H9 (cell line): ENCODE data around the gene SLC30A1. TPM values are rescaled to one million over a fixed set of nuclear protein-coding genes. Genes with fewer than 3 reads are reported as not detected.

Experiments used
- DNase-seq: peaks from one replicate; pipeline ENCODE4 v3.0.0-alpha.2; 2017
- H2AFZ ChIP-seq: one replicate; pipeline ENCODE4 v1.6.1; 2013; ENCODE audit warnings: mild to moderate bottlenecking, low read length, control low read depth, moderate library complexity
- H2AK5ac ChIP-seq: 2 replicates; pipeline ENCODE4 v1.6.1; 2013; ENCODE audit warnings: low read length, control low read depth, mixed read lengths; ENCODE audit not compliant: insufficient read length
- H2BK120ac ChIP-seq: one replicate; pipeline ENCODE4 v1.6.1; 2013; ENCODE audit warnings: low read depth, mild to moderate bottlenecking, low read length, control low read depth, inconsistent platforms; ENCODE audit not compliant: poor library complexity, severe bottlenecking
- H2BK12ac ChIP-seq: 2 replicates; pipeline ENCODE4 v1.6.1; 2013; ENCODE audit warnings: low read length, control low read depth, mixed read lengths, low read depth; ENCODE audit not compliant: insufficient read length
- H2BK15ac ChIP-seq: 2 replicates; pipeline ENCODE4 v1.6.1; 2013; ENCODE audit warnings: low read depth, low read length, control low read depth
- H2BK20ac ChIP-seq: one replicate; pipeline ENCODE4 v1.6.1; 2013; ENCODE audit warnings: low read depth, mild to moderate bottlenecking, low read length, control low read depth, inconsistent platforms; ENCODE audit not compliant: poor library complexity, severe bottlenecking
- H2BK5ac ChIP-seq: 2 replicates; pipeline ENCODE4 v1.6.1; 2013; ENCODE audit warnings: low read length, control low read depth, mixed read lengths; ENCODE audit not compliant: insufficient read length
- H3K14ac ChIP-seq: 2 replicates; pipeline ENCODE4 v1.6.1; 2013; ENCODE audit warnings: low read length, control low read depth; ENCODE audit not compliant: insufficient read depth
- H3K18ac ChIP-seq: 2 replicates; pipeline ENCODE4 v1.6.1; 2013; ENCODE audit warnings: low read depth, mild to moderate bottlenecking, mixed read lengths, low read length, control low read depth; ENCODE audit not compliant: insufficient read length
- H3K23ac ChIP-seq: 2 replicates; pipeline ENCODE4 v1.6.1; 2013; ENCODE audit warnings: low read length, control low read depth, mixed read lengths, low read depth; ENCODE audit not compliant: insufficient read length
- H3K23me2 ChIP-seq: 2 replicates; pipeline ENCODE4 v1.6.1; 2013; ENCODE audit warnings: low read depth, mild to moderate bottlenecking, mixed read lengths, low read length, control low read depth; ENCODE audit not compliant: insufficient read length, poor library complexity, severe bottlenecking
- H3K27ac ChIP-seq: 2 replicates; pipeline ENCODE4 v1.5.1; 2013; ENCODE audit warnings: low read length, control low read depth, mixed read lengths, low read depth; ENCODE audit not compliant: insufficient read length
- H3K27me3 ChIP-seq: 2 replicates; pipeline ENCODE4 v1.6.1; 2013; ENCODE audit warnings: low read length, control low read depth, inconsistent platforms; ENCODE audit not compliant: insufficient read depth
- H3K4ac ChIP-seq: 2 replicates; pipeline ENCODE4 v1.6.1; 2013; ENCODE audit warnings: low read depth, mild to moderate bottlenecking, control low read depth, inconsistent platforms, low read length, moderate library complexity
- H3K4me1 ChIP-seq: 2 replicates; pipeline ENCODE4 v1.6.1; 2013; ENCODE audit warnings: low read length, control low read depth, inconsistent platforms; ENCODE audit not compliant: insufficient read depth
- H3K4me2 ChIP-seq: 2 replicates; pipeline ENCODE4 v1.6.1; 2013; ENCODE audit warnings: low read length, control low read depth, mixed read lengths; ENCODE audit not compliant: insufficient read length, insufficient read depth
- H3K56ac ChIP-seq: 2 replicates; pipeline ENCODE4 v1.6.1; 2013; ENCODE audit warnings: low read depth, mild to moderate bottlenecking, mixed read lengths, low read length, control low read depth; ENCODE audit not compliant: insufficient read length
- H3K79me1 ChIP-seq: 2 replicates; pipeline ENCODE4 v1.6.1; 2013; ENCODE audit warnings: low read depth, mild to moderate bottlenecking, moderate library complexity, low read length, control low read depth, inconsistent platforms; ENCODE audit not compliant: insufficient read depth, poor library complexity, severe bottlenecking
- H3K79me2 ChIP-seq: 2 replicates; pipeline ENCODE4 v1.6.1; 2013; ENCODE audit warnings: low read length, control low read depth, inconsistent platforms; ENCODE audit not compliant: insufficient read depth
- H3K9ac ChIP-seq: 2 replicates; pipeline ENCODE4 v1.6.1; 2013; ENCODE audit warnings: low read length, control low read depth, mixed read lengths; ENCODE audit not compliant: insufficient read length; ENCODE audit errors: extremely low read depth
- H3K9me3 ChIP-seq: one replicate; pipeline ENCODE4 v1.6.1; 2013; ENCODE audit warnings: low read depth, low read length, inconsistent platforms; ENCODE audit not compliant: control insufficient read depth
- H3T11ph ChIP-seq: one replicate; pipeline ENCODE4 v1.6.1; 2013; ENCODE audit warnings: mild to moderate bottlenecking, low read length, control low read depth, inconsistent platforms
- H4K20me1 ChIP-seq: one replicate; pipeline ENCODE4 v1.6.1; 2013; ENCODE audit not compliant: control insufficient read depth, insufficient read length, insufficient read depth
- H4K5ac ChIP-seq: 2 replicates; pipeline ENCODE4 v1.6.1; 2013; ENCODE audit warnings: low read depth, mild to moderate bottlenecking, mixed read lengths, low read length, control low read depth; ENCODE audit not compliant: insufficient read length
- H4K8ac ChIP-seq: replicated peaks from 2 replicates; pipeline ENCODE4 v1.6.1; 2013; ENCODE audit warnings: low read length, control low read depth, mixed read lengths, low read depth; ENCODE audit not compliant: insufficient read length
- H4K91ac ChIP-seq: 2 replicates; pipeline ENCODE4 v1.6.1; 2013; ENCODE audit warnings: low read depth, mild to moderate bottlenecking, moderate library complexity, mixed read lengths, low read length, control low read depth; ENCODE audit not compliant: insufficient read length
- H3K27ac Mint-ChIP-seq, 3 experiments: 2 replicates in 2 of 3; 3 replicates in 1 of 3; pipeline ENCODE4 v1.8.0; 2020 to 2021; ENCODE audit warnings: mixed read lengths in 3 of 3, mild to moderate bottlenecking in 1 of 3, moderate library complexity in 1 of 3
- H3K27me3 Mint-ChIP-seq: 2 replicates; pipeline ENCODE4 v1.8.0; 2021; ENCODE audit warnings: low read depth, mild to moderate bottlenecking, moderate library complexity, mixed read lengths
- H3K36me3 Mint-ChIP-seq, 3 experiments: 2 replicates in 2 of 3; 3 replicates in 1 of 3; pipeline ENCODE4 v1.8.0; 2020 to 2021; ENCODE audit warnings: low read depth in 3 of 3, mixed read lengths in 3 of 3; ENCODE audit not compliant: insufficient read depth in 1 of 3
- H3K4me1 Mint-ChIP-seq, 2 experiments: 2 replicates each; pipeline ENCODE4 v1.8.0; 2020; ENCODE audit warnings: mixed read lengths in 2 of 2
- H3K4me3 Mint-ChIP-seq, 2 experiments: 2 replicates in 1 of 2; 3 replicates in 1 of 2; pipeline ENCODE4 v1.8.0; 2020 to 2021; ENCODE audit warnings: mild to moderate bottlenecking in 2 of 2, mixed read lengths in 2 of 2, moderate library complexity in 1 of 2
- H3K9me3 Mint-ChIP-seq, 2 experiments: 2 replicates in 1 of 2; 3 replicates in 1 of 2; pipeline ENCODE4 v1.8.0; 2020; ENCODE audit warnings: mild to moderate bottlenecking in 2 of 2, mixed read lengths in 2 of 2, moderate library complexity in 1 of 2
- CTCF ChIP-seq: fragments of 200-600 bp; sonication (generic); conservative IDR thresholded peaks from 3 replicates; pipeline ENCODE4 v1.8.0; 2021; ENCODE audit warnings: antibody characterized with exemption, mild to moderate bottlenecking
- WGBS: extraction: QIAGEN DNeasy Blood & Tissue Kit; methylation state at CpG from one replicate; pipeline ENCODE4 v1.1.7; 2013; ENCODE audit warnings: missing lambda C conversion rate, low lambda C conversion rate, mixed read lengths; ENCODE audit not compliant: insufficient read length; ENCODE audit errors: extremely low coverage; 5-methylcytosine and 5-hydroxymethylcytosine counted together
- total RNA-seq: library from RNA; stranded (reverse); gene quantifications from 2 replicates; pipeline ENCODE4 v1.2.1, GENCODE V29; 2021

Gene SLC30A1
- total RNA-seq, 1 experiment from 2014 or later, result 17.1 TPM

GRCh38 chr1:211559222-211560010 is 19.5 kb downstream of the SLC30A1 start:
- no peak overlapping the region for H2BK20ac ChIP-seq
- no peaks in the 10 kb centered on the region for H4K20me1 ChIP-seq
- H3K18ac ChIP-seq, result no peak overlapping the region
- H2BK15ac ChIP-seq, result no peak overlapping the region
- H2BK12ac ChIP-seq, result no peak overlapping the region
- H3K79me2 ChIP-seq, result no peaks in the 10 kb centered on the region
- H3K9ac ChIP-seq, result no peak overlapping the region
- H2BK120ac ChIP-seq, result no peak overlapping the region
- H3K4me1 ChIP-seq, result no peaks in the 10 kb centered on the region
- no peak overlapping the region for H3T11ph ChIP-seq
- Mint-ChIP-seq H3K9me3 (no peaks in the 10 kb centered on the region), H3K27ac (no peak overlapping the region), H3K36me3 (no peaks in the 10 kb centered on the region), H3K27me3 (no peaks in the 10 kb centered on the region), H3K4me1 (no peaks in the 10 kb centered on the region), H3K4me3 (no peak overlapping the region)
- no peak overlapping the region for H4K5ac ChIP-seq
- H4K91ac ChIP-seq, result no peak overlapping the region
- no peak overlapping the region for H2BK5ac ChIP-seq
- H3K9me3 ChIP-seq, result no peaks in the 10 kb centered on the region
- no peak overlapping the region for H3K23ac ChIP-seq
- DNase-seq, result peak; percentile 5
- H3K4me2 ChIP-seq, result no peak overlapping the region
- H2AFZ ChIP-seq, result no peak overlapping the region
- H3K4ac ChIP-seq, result no peak overlapping the region
- H3K56ac ChIP-seq, result no peak overlapping the region
- no peaks in the 10 kb centered on the region for H3K27me3 ChIP-seq
- H4K8ac ChIP-seq, result no peak overlapping the region
- no peaks in the 10 kb centered on the region for H3K23me2 ChIP-seq
- H3K79me1 ChIP-seq, result no peaks in the 10 kb centered on the region
- no peak overlapping the region for H3K14ac ChIP-seq
- no peak overlapping the region for H2AK5ac ChIP-seq
- no CpG with 5 or more reads among the region's 9 CpGs for WGBS
- TF ChIP-seq CTCF, result no peak
- H3K27ac ChIP-seq, result no peak overlapping the region
